Ishikawa (cell line): ENCODE measurements around the gene TMEM139.

ENCODE experiments used
- CEBPB ChIP-seq: IDR thresholded peaks from 2 replicates; pipeline ENCODE4 v1.6.1; 2012
- CREB1 ChIP-seq: IDR thresholded peaks from 2 replicates; pipeline ENCODE4 v1.6.1; 2012; ENCODE audit warnings: low read depth
- EGR1 ChIP-seq: IDR thresholded peaks from 2 replicates; pipeline ENCODE4 v1.6.1; 2012
- EP300 ChIP-seq: IDR thresholded peaks from 2 replicates; pipeline ENCODE4 v1.6.1; 2012; ENCODE audit warnings: borderline replicate concordance
- FOXM1 ChIP-seq: IDR thresholded peaks from 2 replicates; pipeline ENCODE4 v1.6.1; 2012; ENCODE audit warnings: low read depth, borderline replicate concordance
- MAX ChIP-seq: IDR thresholded peaks from 2 replicates; pipeline ENCODE4 v1.6.1; 2012
- RAD21 ChIP-seq: IDR thresholded peaks from 2 replicates; pipeline ENCODE4 v1.6.1; 2012; ENCODE audit warnings: low read depth
- REST ChIP-seq: IDR thresholded peaks from 2 replicates; pipeline ENCODE4 v1.6.1; 2012; ENCODE audit warnings: low read depth, mild to moderate bottlenecking
- TAF1 ChIP-seq: IDR thresholded peaks from 2 replicates; pipeline ENCODE4 v1.6.1; 2012; ENCODE audit warnings: low read depth, mild to moderate bottlenecking
- TCF12 ChIP-seq: IDR thresholded peaks from 2 replicates; pipeline ENCODE4 v1.6.1; 2012; ENCODE audit warnings: low read depth
- USF1 ChIP-seq: IDR thresholded peaks from 2 replicates; pipeline ENCODE4 v1.6.1; 2012
- YY1 ChIP-seq: IDR thresholded peaks from 2 replicates; pipeline ENCODE4 v1.6.1; 2012; ENCODE audit warnings: low read depth
- ZBTB7A ChIP-seq: IDR thresholded peaks from 2 replicates; pipeline ENCODE4 v1.6.1; 2012; ENCODE audit warnings: low read depth

DNA sequence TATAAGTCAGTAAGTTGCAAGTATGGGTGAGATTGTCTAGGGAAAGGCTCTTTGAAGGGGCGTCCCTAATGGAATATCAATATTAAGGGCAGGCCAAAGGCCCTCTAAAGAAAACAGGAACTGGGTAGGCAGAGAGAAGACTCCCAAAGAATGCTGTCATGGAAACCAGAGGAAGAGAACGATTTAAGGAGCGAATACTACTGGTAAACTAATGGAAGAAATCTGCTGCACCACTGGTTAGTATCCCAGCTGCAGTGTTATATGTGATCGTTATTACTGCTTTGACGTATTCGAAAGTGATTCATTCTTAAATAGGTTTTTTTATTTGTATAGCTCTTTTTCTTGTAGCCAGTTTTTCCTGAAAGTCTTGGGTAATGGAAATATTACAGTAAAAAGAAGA lies 4.7 kb downstream of the TMEM139 start:
- TF ChIP-seq TAF1: no peak
- no peak for TF ChIP-seq CEBPB
- TF ChIP-seq YY1: no peak
- no peak for TF ChIP-seq TCF12
- no peak for TF ChIP-seq REST
- no peak for TF ChIP-seq USF1
- TF ChIP-seq RAD21: no peak
- no peak for TF ChIP-seq MAX
- TF ChIP-seq EGR1: no peak
- TF ChIP-seq FOXM1: no peak
- TF ChIP-seq ZBTB7A: no peak
- no peak for TF ChIP-seq CREB1
- no peak for TF ChIP-seq EP300
